ENCODE data around the gene CHERP.

DNA sequence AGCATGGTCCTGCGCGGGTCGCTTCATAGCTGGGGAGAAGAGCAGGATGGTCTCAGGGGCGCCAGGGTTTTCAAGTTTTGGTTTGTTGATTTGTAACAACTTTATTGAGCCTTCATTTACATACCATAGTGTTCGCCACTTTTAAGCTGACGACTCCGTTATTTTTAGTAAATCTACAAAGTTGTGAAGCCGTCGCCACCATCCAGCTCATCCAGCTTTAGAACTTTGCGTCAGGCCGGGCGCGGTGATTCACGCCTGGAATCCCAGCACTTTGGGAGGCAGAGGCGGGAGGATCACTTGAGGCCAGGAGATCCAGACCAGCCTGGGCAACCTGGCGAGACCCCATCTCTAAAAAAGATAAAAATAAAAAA, 45.6 kb downstream of the CHERP start:
- TF ChIP-seq POLR2A (IDR thresholded peaks at IDR 0.05; ENCODE audit: low read depth, low read length) (no peak), MAZ (IDR thresholded peaks at IDR 0.05; ENCODE audit: borderline replicate concordance, low read depth, low read length) (no peak), SMC3 (IDR thresholded peaks at IDR 0.05; ENCODE audit: low read depth, low read length) (no peak), MXI1 (IDR thresholded peaks at IDR 0.05; ENCODE audit: borderline replicate concordance, low read depth, low read length) (no peak), RCOR1 (IDR thresholded peaks at IDR 0.05; ENCODE audit: insufficient replicate concordance, low read length) (no peak), RAD21 (IDR thresholded peaks at IDR 0.05; ENCODE audit: low read length) (no peak), FOS (IDR thresholded peaks at IDR 0.05; ENCODE audit: low read depth, low read length) (no peak), RFX5 (IDR thresholded peaks at IDR 0.05; ENCODE audit: low read depth, low read length) (no peak), CEBPB (IDR thresholded peaks at IDR 0.05; ENCODE audit: low read depth, low read length) (no peak), MAFK (IDR thresholded peaks at IDR 0.05; ENCODE audit: low read depth, low read length) (no peak)
- TF ChIP-seq, protein P1, sequence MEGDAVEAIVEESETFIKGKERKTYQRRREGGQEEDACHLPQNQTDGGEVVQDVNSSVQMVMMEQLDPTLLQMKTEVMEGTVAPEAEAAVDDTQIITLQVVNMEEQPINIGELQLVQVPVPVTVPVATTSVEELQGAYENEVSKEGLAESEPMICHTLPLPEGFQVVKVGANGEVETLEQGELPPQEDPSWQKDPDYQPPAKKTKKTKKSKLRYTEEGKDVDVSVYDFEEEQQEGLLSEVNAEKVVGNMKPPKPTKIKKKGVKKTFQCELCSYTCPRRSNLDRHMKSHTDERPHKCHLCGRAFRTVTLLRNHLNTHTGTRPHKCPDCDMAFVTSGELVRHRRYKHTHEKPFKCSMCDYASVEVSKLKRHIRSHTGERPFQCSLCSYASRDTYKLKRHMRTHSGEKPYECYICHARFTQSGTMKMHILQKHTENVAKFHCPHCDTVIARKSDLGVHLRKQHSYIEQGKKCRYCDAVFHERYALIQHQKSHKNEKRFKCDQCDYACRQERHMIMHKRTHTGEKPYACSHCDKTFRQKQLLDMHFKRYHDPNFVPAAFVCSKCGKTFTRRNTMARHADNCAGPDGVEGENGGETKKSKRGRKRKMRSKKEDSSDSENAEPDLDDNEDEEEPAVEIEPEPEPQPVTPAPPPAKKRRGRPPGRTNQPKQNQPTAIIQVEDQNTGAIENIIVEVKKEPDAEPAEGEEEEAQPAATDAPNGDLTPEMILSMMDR (conservative IDR thresholded peaks at IDR 0.05; ENCODE audit: low read depth, low read length) = no peak
- TF ChIP-seq, protein P2, sequence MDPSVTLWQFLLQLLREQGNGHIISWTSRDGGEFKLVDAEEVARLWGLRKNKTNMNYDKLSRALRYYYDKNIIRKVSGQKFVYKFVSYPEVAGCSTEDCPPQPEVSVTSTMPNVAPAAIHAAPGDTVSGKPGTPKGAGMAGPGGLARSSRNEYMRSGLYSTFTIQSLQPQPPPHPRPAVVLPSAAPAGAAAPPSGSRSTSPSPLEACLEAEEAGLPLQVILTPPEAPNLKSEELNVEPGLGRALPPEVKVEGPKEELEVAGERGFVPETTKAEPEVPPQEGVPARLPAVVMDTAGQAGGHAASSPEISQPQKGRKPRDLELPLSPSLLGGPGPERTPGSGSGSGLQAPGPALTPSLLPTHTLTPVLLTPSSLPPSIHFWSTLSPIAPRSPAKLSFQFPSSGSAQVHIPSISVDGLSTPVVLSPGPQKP (IDR thresholded peaks at IDR 0.05; ENCODE audit: borderline replicate concordance, low read depth, low read length) = no peak
- TF ChIP-seq, protein P3, sequence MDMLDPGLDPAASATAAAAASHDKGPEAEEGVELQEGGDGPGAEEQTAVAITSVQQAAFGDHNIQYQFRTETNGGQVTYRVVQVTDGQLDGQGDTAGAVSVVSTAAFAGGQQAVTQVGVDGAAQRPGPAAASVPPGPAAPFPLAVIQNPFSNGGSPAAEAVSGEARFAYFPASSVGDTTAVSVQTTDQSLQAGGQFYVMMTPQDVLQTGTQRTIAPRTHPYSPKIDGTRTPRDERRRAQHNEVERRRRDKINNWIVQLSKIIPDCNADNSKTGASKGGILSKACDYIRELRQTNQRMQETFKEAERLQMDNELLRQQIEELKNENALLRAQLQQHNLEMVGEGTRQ (IDR thresholded peaks at IDR 0.05; ENCODE audit: low read depth, low read length) = no peak
